ENCODE data around the gene DGKG.

Gene DGKG

DNA sequence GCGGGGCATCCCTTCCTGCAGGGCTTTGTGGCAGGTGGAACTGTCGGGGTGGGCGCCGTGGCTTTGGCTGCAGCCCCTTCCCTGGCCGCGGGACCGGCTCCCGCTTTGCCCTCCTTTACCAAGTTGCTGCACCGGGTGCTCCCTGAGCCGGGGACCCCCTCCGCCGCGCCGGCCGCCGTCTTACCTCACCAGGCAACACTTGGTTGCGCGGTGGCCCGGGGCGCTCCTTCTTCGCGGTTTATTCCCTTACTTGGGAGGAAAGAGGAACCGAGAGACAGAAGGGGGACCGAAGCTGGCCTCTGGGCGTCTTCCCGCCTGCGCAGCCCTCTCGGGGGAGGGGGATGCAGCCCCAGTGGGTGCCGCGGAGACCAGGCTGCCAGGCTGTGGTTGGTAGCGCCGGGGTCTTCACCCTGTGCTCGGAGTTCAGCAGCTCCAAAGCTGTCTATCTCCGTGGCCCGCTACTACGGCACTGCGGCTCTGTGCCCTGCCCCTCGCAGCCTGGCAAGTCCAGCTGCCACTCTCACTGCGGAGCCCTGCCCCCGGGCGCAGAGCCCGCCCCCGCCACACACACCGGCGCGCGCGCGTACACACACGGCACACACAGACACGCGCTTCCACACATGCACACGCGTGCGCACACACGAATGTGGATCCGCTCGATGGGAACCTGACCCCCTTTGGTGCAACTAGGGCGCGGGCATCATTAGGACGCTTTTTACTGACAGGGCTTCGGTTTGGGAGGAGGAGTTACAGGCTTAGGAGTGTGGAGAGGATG is at the start of gene DGKG:
TSS of gene DGKG (minus strand) at position 473 of the 775 bp plus-strand sequence. CDS start 41,775 bp downstream, outside the sequence.
- peak; percentile 13 to 28 for DNase-seq

DNA sequence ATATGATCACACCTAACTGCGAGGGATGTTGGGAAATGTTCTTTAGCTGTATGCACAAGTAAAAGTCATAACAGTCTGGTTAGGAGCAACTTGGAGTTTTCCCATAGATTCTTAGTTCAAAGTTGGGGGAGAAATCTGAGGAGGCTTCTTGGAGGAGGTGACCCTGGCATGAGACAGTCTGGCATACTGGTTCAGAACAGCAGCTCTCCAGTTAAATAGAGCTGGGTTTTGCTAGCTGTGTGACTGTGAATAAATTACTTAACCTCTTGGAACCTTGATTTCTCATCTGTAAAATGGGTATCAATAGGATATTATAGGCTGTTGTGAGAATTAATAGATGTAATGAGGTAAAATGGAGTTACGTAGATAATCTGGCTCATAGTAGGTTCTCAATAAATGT is 49.1 kb upstream of the DGKG start:
- DNase-seq, result no peak

DNA sequence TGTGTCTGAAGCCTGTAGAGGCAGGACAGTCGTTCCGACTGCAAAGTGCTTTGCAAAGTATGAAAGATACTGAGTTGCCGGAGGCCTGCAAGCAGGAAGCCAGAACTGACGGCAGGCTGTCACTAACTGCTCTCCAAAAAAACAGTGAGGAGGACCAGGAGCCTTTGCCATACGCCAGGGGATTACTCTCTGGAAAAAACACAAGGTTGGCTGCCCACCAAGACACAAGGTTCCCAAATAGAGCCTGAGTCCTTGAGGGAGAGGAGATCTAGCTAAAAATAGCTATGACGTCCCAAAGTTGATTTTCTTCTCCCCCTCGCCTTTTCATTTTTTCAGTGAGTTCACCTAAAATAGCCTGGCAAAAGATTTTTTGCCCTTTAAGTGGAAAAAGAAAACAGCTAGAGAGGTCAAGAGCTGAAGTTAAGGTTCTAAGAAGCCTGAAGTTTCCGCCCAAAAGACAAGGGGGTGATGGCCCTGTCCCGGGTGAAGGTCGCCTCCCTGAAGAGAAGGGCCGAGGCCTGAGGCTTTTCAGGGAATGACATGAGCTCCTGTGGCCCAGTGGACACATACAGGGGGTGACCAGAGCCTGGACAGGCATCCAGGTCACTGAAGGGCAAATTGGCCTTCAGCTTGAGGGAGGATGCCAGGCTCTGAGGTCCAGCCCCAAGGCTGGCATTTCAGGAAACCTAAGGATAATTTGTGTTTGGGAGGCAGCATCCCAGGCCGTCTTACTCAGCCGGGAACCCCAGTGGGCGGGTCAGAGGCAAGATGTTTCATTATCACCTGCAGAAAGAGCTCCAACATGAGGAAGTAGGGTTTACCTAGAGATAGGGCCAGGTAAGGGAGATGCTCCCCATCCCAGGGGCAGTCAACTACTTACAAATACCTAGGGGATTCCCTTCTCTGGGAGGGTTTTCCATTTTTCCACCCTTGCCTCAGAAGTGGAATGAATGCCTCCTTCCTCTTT is 44.9 kb upstream of the DGKG start:
- DNase-seq, result no peak

DNA sequence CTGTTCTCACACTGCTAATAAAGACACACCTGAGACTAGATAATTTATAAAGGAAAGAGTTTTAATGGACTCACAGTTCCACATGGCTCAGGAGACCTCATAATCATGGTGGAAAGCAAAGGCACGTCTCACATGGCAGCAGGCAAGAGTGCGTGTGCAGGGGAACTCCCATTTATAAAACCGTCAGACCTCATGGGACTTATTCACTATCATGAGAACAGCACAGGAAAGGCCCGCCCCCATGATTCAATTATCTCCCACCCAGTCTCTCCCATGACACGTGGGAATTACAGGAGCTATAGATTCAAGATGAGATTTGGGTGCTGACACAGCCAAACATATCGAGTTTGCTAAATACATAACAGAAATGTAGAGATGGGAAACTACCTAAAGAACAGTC is 39.5 kb upstream of the DGKG start:
- no peak for DNase-seq

DNA sequence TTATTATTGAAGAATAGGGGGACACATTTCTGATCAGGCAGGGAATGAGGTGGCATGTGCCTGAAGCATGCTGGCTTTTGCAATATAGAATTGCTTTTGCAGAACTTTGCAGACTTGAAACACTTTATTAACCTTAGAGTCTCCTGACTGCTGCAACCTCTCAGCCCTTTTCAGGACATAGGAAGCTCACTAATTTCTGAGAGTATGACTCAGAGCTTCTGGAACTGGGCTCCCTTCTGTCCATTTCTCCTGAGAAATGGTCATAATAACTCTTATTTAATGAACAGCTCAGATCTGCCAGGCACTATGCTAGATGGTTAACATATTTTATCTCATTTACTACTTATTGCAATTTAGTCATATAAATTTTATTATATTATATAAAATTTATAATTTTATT is 38.6 kb upstream of the DGKG start:
- DNase-seq, result no peak

DNA sequence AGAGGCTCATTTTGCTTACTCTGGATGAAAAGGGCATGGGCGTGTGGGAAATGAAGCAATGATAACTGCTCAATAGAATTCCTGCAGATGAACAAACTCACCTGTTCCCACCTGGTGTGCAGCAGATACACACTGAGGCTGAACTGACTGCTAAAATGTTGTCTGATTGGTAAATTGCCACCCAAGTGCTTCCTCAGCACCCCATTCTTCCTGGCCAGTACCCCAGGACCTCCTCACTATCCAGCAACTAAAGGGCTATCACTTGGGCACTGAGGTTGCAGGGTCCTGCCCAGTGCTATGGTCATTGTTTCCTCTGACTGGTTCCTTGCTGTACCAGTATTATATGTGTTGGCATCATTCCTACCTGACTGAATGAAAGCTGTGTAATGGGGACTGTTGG is 38.0 kb upstream of the DGKG start:
- no peak for DNase-seq

DNA sequence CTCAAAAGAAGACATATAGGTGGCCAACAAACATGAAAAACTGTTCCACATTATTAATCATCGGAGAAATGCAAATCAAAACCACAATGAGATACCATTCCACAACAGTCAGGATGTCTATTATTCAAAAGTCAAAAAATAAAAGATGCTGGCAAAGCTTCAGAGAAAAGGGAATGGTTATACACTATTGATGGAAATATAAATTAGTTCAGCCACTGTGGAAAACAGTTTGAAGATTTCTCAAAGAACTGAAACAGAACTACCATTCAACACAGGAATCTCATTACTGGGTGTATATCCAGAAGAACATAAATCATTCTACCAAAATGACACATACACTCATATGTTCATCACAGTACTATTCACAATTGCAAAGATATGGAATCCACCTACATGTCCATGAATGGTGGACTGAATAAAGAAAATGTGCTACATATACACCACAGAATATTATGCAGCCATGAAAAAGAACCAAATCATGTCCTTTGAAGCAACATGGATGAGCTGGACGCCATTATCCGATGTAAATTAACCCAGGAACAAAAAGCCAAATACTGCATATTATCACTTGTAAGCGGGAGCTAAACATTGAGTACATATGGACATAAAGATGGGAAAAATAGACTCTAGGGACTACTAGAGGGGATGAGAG is 32.7 kb upstream of the DGKG start:
- no peak for DNase-seq

DNA sequence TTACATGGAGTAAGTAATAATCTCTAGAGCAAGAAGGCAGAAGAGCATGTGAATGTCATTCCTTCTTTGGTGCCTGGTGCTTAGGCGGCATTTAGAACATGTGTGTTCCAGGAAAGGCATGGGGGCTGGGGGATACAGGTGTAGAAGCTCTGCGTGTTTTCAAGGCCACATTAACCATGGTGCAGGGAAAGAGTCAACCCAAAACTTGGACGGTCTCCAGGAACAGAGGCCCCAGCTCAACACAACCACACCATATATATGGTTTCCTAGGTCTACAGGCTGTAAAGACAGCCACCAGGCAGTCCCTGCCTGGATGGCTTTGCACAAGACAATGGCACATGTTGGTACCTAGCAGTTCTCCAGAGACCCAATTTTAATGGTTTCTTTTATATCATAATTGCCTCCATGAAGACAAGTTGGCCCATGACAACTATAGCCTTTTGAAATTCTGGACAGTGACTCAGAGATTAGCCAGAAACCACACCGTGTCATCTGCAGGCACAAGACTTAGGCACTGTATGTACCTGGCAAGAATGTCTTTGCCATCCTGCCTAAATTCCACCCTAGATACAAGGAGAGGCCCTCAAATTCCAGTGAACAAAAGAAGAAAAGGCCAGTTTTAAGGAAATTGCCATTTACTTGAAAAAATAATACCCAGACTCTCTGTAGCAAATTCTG is 25.0 kb upstream of the DGKG start:
- no peak for DNase-seq

DNA sequence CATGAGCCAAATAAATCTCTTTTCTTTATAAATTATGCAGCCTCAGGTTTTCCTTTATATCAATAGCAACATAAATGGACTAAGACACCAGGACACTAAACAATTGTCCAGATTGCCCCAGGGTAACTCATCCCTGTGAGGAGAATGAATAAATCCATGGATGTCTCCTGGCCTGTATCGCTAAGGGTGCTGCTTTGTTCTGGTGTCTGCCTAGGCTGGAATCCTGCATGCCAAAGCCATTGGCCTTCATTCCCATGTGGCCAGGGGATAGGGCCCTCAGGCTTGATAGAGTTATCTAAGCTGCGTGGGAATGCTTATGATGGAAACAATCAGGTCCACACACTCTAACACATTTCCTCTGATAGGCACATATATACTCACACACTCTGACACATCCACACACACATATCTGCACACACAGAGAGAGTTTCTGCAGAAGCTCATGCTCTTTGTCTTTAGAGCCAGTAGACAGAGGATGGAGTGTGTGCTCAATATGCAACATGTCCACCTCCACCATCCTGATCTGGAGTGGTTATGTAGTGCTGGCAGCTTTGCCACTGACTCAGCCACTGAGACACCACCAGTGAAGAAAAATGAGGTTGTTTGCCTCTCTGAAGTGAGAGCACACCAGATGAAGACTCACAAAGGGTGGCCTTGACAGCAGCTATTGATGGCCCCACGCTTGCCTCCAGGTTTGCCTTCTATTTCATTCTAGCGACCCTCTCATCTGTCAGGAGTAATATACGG is 24.0 kb upstream of the DGKG start:
- no peak for DNase-seq

DNA sequence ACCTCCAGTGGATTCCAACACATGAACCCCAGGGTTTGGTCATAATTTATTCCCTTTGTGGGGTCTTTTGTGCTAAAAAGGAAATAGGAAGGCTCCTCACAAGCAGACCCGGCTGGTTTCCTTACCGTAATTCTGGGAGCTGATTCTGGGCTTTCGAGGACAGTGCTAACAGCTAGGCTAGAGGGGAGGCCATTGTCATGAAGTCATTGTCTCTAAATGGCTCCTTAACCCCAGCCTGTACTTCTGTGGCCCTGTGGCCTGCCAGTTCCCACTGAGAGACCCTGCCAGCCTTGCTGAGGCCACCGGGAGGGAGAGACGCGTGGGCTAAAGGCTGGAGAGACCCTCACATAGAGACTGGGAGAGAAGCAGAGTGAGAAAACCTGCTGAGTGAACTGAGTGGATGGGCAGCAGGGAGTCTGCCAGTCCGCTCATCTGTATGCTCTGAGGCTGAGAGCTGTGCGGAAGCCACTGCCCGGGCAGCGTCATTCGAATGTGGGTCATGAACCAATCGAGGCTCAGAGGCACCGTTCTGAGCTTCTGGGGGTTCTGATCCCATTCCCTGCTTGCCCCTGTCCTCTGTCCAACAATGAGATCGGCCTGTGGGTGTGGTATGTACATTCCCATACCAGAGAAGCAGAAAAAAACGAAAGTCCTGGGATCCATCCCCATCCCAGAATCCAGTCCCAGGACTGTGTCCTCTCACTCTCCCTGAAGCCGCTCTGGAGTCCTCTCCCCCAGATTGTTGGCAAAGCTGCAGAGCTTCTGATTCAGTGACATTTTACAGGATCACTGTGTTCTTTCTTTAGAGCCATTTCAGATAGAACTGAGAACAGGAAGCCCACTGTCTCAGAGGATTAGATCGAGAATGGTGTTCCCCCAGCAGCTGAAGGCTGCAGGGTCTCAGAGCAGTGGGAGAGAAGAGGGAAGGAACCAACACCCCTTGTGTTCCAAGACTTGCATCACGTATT is 21.3 kb upstream of the DGKG start:
- no peak for DNase-seq

DNA sequence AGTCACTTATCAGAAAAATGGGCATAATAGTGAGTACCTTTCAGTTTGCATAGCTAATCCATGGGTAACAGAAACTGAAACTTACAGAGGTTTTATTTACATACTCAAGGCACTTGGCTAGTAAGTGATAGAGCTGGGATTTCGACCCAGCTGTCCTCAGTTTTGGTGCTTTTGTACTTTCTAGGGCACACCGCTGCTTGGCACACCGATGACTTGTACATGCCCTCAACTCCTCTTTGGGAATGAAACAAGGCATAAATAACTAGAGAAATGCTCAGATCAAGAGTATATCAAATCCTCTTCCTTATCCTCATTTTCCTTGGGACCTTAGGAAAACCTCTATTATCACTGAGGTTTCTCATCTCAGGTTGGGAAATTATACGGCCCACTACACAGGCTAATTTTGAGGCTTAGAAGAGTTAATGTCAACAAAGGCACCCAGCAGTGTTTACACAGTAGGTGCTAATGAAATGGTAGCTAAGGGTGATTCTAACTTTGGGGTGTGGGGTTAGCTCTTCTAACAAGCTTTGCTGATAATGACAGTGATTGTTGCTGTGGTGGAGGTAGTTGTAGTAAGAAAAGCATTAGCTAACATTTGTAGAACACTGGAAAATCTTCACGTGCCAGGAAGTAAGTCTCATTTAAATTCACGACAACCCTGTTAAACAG is 20.3 kb upstream of the DGKG start:
- no peak for DNase-seq

DNA sequence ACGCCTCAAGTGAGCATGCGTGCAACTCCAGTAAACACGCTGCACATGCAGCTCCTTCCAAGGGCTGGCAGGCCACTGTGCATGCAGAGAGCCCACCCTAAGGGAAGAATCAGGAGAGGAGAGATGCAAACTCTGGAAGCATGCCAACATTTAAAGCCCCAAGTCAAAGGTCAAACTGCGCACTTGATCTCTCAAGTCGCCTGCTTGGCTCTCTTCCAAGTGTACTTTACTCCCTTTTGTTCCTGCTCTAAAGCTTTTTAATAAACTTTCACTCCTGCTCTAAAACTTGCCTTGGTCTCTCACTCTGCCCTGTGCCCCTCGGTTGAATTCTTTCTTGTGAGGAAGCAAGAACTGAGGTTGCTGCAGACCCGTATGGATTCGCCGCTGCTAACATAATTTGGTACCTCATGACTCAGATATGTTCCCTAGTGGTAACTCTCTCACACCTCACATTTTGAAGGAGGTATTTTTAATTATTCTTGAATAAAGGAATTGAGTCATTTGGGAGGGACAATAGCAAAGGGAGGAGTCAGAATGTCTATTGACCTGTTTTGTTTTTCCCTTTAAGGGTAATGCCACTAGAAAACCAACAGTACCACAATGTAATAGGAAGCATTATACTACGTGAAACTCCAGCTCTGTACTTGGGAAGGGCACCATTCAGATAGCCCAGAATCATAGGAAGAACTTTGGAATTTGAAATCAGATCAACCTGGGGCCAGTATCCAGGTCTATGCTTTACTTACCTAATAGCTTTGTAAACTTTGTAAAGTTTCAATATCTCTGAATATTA is 19.6 kb upstream of the DGKG start:
- no peak for DNase-seq

DNA sequence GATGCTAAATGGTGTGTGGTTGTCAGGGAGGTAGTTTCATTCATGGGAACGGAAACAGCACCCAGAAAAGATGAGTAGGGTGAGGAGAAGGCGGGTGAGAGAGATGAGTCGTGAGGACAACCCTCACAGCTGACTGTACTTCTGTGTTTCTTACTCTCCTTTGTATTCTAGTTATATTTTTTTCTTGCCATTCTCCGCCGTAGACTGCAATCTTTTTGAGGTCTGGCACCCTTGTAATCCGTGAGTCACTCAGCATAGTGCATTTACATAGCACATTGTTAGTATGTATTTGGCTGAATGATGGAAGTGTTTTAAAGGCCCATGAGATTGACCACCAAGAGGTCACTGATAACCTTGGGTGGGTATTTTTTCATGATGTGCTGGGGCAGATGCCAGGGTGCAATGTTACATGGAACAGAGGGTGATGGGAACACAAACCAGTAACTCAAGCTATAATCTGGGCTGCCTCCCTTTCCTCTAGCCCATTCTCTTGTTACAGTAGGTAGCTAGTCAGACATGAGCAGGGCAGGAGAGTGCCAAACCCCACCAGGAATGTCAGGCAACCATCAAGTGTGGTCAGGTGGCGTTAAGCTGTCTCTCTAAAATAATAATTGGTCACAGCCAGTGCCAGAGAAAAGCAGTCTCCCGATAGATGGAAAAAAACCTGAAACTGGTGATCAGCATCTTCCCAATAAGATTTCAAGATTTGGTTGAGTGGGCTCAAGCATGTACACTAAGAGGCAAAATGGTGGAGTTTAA is 18.8 kb upstream of the DGKG start:
- no peak for DNase-seq

DNA sequence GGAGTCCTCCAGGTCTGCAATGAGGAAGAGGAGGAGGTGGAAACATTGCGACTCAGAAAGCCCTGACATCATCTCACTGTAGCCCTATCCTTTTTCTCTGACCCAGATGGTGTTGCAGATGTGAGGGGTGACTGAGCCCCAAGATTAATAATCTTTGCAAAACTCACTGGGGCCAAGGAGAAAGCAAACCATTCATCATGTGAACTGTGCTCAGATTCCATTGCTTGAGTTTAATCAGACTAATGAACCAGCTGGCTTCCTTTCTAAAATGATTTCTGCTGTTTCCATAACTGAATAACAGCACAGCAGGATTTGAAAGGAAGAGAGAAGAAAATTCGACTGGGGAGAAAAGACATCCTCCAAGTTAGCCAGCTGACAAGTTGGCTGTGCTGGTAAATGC is 13.4 kb upstream of the DGKG start:
- DNase-seq, result no peak

DNA sequence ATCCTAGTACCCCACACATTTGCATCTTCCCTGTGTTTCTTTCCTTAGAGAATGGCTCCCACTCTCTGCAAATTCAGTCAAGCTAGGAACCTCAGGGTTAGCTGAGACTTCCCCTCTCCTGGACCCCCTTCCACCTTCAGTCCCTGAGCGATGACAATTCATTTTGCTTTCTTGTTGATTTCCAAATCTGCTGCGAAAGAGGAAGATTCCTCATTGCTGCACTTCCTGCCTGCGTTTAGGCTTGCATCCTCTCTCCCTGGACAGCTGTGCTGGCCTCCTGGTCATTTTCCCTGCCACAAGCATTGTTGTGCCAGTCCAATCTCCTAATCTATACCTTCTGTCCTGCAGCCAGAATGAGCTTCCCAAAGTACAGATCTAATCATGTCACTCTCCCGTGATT is 12.3 kb upstream of the DGKG start:
- DNase-seq, result no peak

DNA sequence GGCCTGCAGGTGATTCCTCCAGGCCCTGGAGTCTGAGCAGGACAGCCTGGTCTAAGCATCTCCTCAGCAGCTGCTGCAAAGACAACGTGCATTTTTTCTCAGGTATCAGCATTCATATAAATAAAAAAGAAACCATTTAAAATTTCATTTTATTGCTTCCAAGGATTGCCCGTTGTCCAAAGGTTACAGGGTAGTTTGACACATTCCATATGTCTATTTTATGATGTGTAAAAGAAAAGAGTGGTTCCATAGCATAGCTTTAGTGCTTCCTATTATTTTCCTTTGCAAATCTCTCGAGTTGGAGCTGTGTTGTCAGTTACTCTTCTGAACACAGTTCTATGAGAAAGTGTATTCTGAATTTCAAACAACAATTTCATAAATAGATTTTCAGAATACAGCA is 7.2 kb upstream of the DGKG start:
- no peak for DNase-seq

DNA sequence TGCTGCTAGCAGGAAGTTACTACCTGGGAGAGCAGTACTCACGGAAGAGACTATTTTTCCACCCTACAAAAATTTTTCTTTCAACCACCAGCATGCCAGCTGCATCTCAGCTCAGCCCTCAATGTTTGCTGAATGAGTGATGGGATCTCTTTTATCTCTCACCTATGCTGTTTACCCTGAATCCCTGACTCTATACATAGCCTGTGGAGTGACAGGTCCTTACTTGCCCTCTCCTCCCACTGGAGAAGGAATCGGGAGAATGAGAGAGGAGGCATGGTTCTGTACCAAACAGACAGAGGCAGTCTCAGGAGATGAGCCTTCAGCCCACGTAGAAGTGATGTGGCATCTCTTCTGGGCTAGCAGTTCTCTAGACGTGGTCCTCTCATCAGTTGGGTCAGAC is 6.7 kb upstream of the DGKG start:
- no peak for DNase-seq

DNA sequence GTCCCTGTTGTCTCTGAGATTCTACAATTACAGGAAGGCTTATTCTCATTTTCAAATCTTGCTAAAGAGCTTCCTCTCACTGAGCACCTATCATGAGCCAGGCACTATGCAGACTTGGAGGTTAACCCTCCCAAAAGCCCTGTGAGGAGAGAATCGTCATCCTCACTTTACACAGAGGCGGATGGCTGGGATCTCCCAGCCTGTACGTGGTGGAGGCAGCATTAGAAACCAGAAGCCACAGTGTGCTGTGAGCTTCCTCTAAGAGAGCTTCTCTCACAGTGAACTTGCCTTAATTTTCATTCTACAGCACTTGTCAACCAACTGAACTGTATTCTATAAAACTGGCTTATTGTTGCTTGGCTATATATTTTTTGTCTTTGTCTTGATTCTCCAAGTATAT is 6.1 kb upstream of the DGKG start:
- DNase-seq, result no peak

DNA sequence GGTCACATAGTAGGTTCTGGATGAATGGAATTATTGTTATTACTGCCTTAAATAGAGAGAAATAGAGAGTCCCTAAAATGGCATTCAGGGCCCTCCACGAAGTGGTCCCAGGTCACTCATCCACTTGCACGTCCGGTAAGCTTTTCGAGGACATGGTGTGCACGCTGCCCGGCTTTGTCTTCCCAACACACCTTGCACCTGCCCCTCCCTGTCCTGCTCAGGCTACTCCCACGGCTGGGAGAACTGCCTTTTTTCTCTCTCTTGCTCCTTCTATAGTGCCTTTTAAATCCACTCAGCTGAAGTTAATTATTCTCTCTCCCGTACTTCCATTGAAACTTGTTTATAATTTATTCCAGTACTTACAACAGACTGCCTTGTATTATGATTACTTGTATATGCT is 5.6 kb upstream of the DGKG start:
- DNase-seq, result no peak
